GM23338 (cell line): ENCODE measurements around the gene TMEM41B. TPM values are rescaled to one million over a fixed set of nuclear protein-coding genes. Genes with fewer than 3 reads are reported as not detected.

Experiments used
- ATAC-seq: fragments of 200-7000 bp; cut with Tn5 transposase; 3 replicates; pipeline ENCODE4 v1.9.1; 2020
- DNase-seq: peaks from one replicate; pipeline ENCODE4 v3.0.0-alpha.2; 2015; ENCODE audit warnings: low spot score
- H2AFZ ChIP-seq: fragments of 200-600 bp; sonication (generic); 2 replicates; pipeline ENCODE4 v1.8.0; 2016; ENCODE audit warnings: antibody characterized with exemption, mild to moderate bottlenecking, moderate library complexity
- H3F3A ChIP-seq: fragments of 200-600 bp; sonication (generic); replicated peaks from 2 replicates; pipeline ENCODE4 v1.8.0; 2017; ENCODE audit warnings: antibody characterized with exemption, mixed run types, low read depth
- H3K27ac ChIP-seq: fragments of 200-600 bp; sonication (generic); 2 replicates; pipeline ENCODE4 v1.6.1; 2016; ENCODE audit warnings: low read depth
- H3K27me3 ChIP-seq: fragments of 200-600 bp; sonication (generic); 2 replicates; pipeline ENCODE4 v1.8.0; 2016; ENCODE audit warnings: mild to moderate bottlenecking, mixed run types, moderate library complexity; ENCODE audit not compliant: insufficient read depth
- H3K36me3 ChIP-seq: fragments of 200-600 bp; sonication (generic); 2 replicates; pipeline ENCODE4 v1.8.0; 2016; ENCODE audit warnings: mild to moderate bottlenecking; ENCODE audit not compliant: insufficient read depth
- H3K4me1 ChIP-seq: fragments of 200-600 bp; sonication (generic); 2 replicates; pipeline ENCODE4 v1.8.0; 2016; ENCODE audit warnings: mild to moderate bottlenecking, moderate library complexity; ENCODE audit not compliant: insufficient read depth
- H3K4me2 ChIP-seq: fragments of 200-600 bp; sonication (generic); 2 replicates; pipeline ENCODE4 v1.7.1; 2017; ENCODE audit warnings: mixed run types
- H3K4me3 ChIP-seq: fragments of 200-600 bp; sonication (generic); 2 replicates; pipeline ENCODE4 v1.6.1; 2016; ENCODE audit warnings: mixed run types
- H3K79me2 ChIP-seq: fragments of 200-600 bp; sonication (generic); replicated peaks from 2 replicates; pipeline ENCODE4 v1.8.0; 2017; ENCODE audit warnings: mild to moderate bottlenecking; ENCODE audit not compliant: insufficient read depth
- H3K9me2 ChIP-seq: fragments of 200-600 bp; sonication (generic); 2 replicates; pipeline ENCODE4 v1.8.0; 2017; ENCODE audit not compliant: insufficient read depth
- H4K20me1 ChIP-seq: fragments of 200-600 bp; sonication (generic); replicated peaks from 2 replicates; pipeline ENCODE4 v1.8.0; 2017; ENCODE audit warnings: mild to moderate bottlenecking; ENCODE audit not compliant: insufficient read depth
- H3K27ac Mint-ChIP-seq: 2 replicates; pipeline ENCODE4 v1.8.0; 2020; ENCODE audit warnings: inconsistent platforms, mild to moderate bottlenecking, moderate library complexity, mixed read lengths
- H3K27me3 Mint-ChIP-seq: 3 replicates; pipeline ENCODE4 v1.8.0; 2022; ENCODE audit warnings: low read depth, mild to moderate bottlenecking, moderate library complexity, mixed read lengths, inconsistent platforms; ENCODE audit not compliant: insufficient read depth, poor library complexity
- H3K36me3 Mint-ChIP-seq: 3 replicates; pipeline ENCODE4 v1.8.0; 2021; ENCODE audit warnings: low read depth, mild to moderate bottlenecking, inconsistent platforms, moderate library complexity, mixed read lengths
- H3K4me1 Mint-ChIP-seq: 3 replicates; pipeline ENCODE4 v1.8.0; 2020; ENCODE audit warnings: mild to moderate bottlenecking, inconsistent platforms, mixed read lengths
- H3K4me3 Mint-ChIP-seq: 3 replicates; pipeline ENCODE4 v1.8.0; 2021; ENCODE audit warnings: moderate library complexity, mild to moderate bottlenecking, inconsistent platforms, mixed read lengths
- H3K9me3 Mint-ChIP-seq: 3 replicates; pipeline ENCODE4 v1.8.0; 2020; ENCODE audit warnings: moderate library complexity, mild to moderate bottlenecking, inconsistent platforms, mixed read lengths
- CTCF ChIP-seq, 2 experiments: fragments of 200-600 bp in 1 of 2; sonication (generic) in 1 of 2; conservative IDR thresholded peaks; 2 replicates each; pipeline versions ENCODE4 v1.5.1 to v1.6.1; 2016 to 2017; ENCODE audit warnings: antibody characterized with exemption in 2 of 2, low read depth in 2 of 2, mild to moderate bottlenecking in 2 of 2, moderate library complexity in 1 of 2
- JUNB ChIP-seq: IDR thresholded peaks from one replicate; pipeline ENCODE4 v1.6.1; 2016; ENCODE audit warnings: antibody characterized with exemption; ENCODE audit not compliant: unreplicated experiment
- NANOG ChIP-seq: IDR thresholded peaks from 2 replicates; pipeline ENCODE4 v1.6.1; 2016; ENCODE audit warnings: antibody characterized with exemption, borderline replicate concordance
- STAT1 ChIP-seq: IDR thresholded peaks from one replicate; pipeline ENCODE4 v1.6.1; 2016; ENCODE audit warnings: antibody characterized with exemption; ENCODE audit not compliant: unreplicated experiment
- ZNF114 ChIP-seq: fragments of 250-450 bp; sonication (Bioruptor Pico); IDR thresholded peaks from 2 replicates; pipeline ENCODE4 v1.5.0; 2020; ENCODE audit warnings: mild to moderate bottlenecking, moderate library complexity
- ZNF331 ChIP-seq: fragments of 250-450 bp; sonication (Bioruptor Pico); IDR thresholded peaks from 2 replicates; pipeline ENCODE4 v1.5.0; 2020; ENCODE audit warnings: low read depth, mild to moderate bottlenecking, moderate library complexity
- ZNF462 ChIP-seq: fragments of 250-450 bp; sonication (Bioruptor Pico); IDR thresholded peaks from 2 replicates; pipeline ENCODE4 v1.5.0; 2020; ENCODE audit warnings: mild to moderate bottlenecking, moderate library complexity
- polyA plus RNA-seq: library from polyadenylated mRNA; unstranded; fragments of >200 nt; fragmentation: Nextera tagmentation; extraction: Ambion mirVana; gene quantifications from 2 replicates; pipeline ENCODE4 v1.2.1, GENCODE V29; 2016
- total RNA-seq: library from RNA; depleted of rRNA; stranded (reverse); fragments of >200 nt; shearing (Covaris generic); gene quantifications from 2 replicates; pipeline ENCODE4 v1.2.3, GENCODE V29; 2014

The TMEM41B gene
- total and polyA plus RNA-seq, 2 experiments from 2014 or later = 34.4 to 53.8 TPM

- Histone ChIP-seq H3K9me2 (no peaks in the 10 kb centered on the region), H3K27me3 (no peaks in the 10 kb centered on the region), H3K79me2 (no peaks in the 10 kb centered on the region), H2AFZ (no peak overlapping the region), H3K4me3 (no peak overlapping the region), H4K20me1 (no peaks in the 10 kb centered on the region), H3K27ac (no peak overlapping the region), H3K4me1 (no peaks in the 10 kb centered on the region), H3F3A (no peaks in the 10 kb centered on the region), H3K36me3 (no peaks in the 10 kb centered on the region), H3K4me2 (no peak overlapping the region)
- Mint-ChIP-seq H3K27me3 (peaks cover 4% of the 10 kb centered on the region), H3K27ac (no peak overlapping the region), H3K4me1 (peaks cover 5% of the 10 kb centered on the region; the same call in 1 of the 3 replicates), H3K4me3 (no peak overlapping the region), H3K9me3 (no peaks in the 10 kb centered on the region), H3K36me3 (no peaks in the 10 kb centered on the region)
- TF ChIP-seq CTCF (conservative IDR thresholded peaks at IDR 0.05; ENCODE audit: low read depth in 2 of 2) = no peak
- no peak for TF ChIP-seq STAT1
- no peak for TF ChIP-seq ZNF462 (CRISPR knock-in tag)
- no peak for TF ChIP-seq ZNF331 (CRISPR knock-in tag)
- no peak for TF ChIP-seq ZNF114
- TF ChIP-seq NANOG = no peak
- TF ChIP-seq JUNB = no peak
- ATAC-seq (no peak), DNase-seq (no peak)
Observed at GRCh38 chr11:9341638-9342178, 27.3 kb upstream of the TMEM41B start.
